ENCODE data around the gene CALD1.

Gene CALD1

GRCh38 chr7:135001390-135002165, 222.1 kb downstream of the CALD1 start:
- no peak for DNase-seq (ENCODE audit: low spot score)

- DNase-seq (ENCODE audit: low spot score), result no peak
Observed at GRCh38 chr7:135012229-135012628, 232.8 kb downstream of the CALD1 start.

Measured in putamen (tissue), 1 donor.